ENCODE results near the gene SEMA5A.

The SEMA5A gene

GRCh38 chr5:9582406-9582805, 36.5 kb upstream of the SEMA5A start:
- POLR2A ChIA-PET = no interaction called here
- no peak for DNase-seq (ENCODE audit: extremely low spot score)
- CTCF ChIA-PET = interaction anchor here (1.2 to 2.1 kb wide), 2 partner anchors 8 to 15 kb away, joined by 4 read pairs; no protein-coding TSS in a partner anchor
- TF ChIP-seq CTCF (IDR thresholded peaks at IDR 0.05; ENCODE audit: control extremely low read depth, extremely low read depth, low read depth, missing control alignments) = no peak

GRCh38 chr5:9573796-9574195, 27.9 kb upstream of the SEMA5A start:
- POLR2A ChIA-PET = no interaction called here
- CTCF ChIA-PET = interaction anchor here (0.8 to 1.7 kb wide), 4 partner anchors 9 to 30 kb away, joined by 3 to 4 read pairs (median 3); no protein-coding TSS in a partner anchor
- TF ChIP-seq CTCF (IDR thresholded peaks at IDR 0.05; ENCODE audit: control extremely low read depth, extremely low read depth, low read depth, missing control alignments) = no peak
- no peak for DNase-seq (ENCODE audit: extremely low spot score)

DNA sequence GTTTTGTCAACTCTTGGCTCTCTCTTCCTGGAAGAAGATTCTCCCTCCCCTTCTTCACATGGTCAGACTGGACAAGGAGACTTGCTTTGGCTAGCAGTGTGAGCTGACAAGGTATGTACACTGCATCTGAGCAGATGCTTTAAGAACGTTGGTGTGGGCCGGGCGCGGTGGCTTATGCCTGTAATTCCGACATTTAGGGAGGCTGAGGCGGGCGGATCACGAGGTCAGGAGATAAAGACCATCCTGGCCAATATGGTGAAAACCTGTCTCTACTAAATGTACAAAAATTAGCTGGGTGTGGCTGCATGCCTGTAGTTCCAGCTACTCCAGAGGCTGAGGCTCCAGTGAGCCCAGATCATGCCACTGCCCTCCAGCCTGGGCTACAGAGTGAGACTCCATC, 26.4 kb upstream of the SEMA5A start:
- POLR2A ChIA-PET = no interaction called here

GRCh38 chr5:9570876-9571275, 25.0 kb upstream of the SEMA5A start:
- POLR2A ChIA-PET = no interaction called here
- TF ChIP-seq CTCF (IDR thresholded peaks at IDR 0.05; ENCODE audit: control extremely low read depth, extremely low read depth, low read depth, missing control alignments) = no peak
- CTCF ChIA-PET = no interaction called here
- no peak for DNase-seq (ENCODE audit: extremely low spot score)

More for the DNA sequence above, 26.4 kb upstream of the SEMA5A start:
- no peak for DNase-seq (ENCODE audit: extremely low spot score)
- CTCF ChIA-PET = no interaction called here
- no peak for TF ChIP-seq CTCF (IDR thresholded peaks at IDR 0.05; ENCODE audit: control extremely low read depth, extremely low read depth, low read depth, missing control alignments)

DNA sequence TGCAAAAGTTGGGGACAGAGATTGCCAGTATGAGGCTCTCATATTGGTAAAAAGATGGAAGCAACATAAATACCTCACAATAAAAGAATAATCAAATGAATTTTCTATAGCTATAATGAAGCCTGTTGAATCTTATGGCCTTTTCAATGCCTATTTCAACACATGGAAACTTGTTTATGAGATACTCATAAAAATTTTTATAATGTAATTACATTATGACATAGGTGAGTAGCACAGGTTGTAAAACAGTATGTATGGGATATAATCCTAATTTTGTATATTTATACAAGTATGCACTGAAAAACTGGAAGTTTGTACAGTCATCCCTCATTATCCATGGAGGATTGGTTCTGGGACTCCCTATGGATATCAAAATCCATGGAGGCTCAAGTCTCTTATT, 21.2 kb upstream of the SEMA5A start:
- no peak for DNase-seq (ENCODE audit: extremely low spot score)
- POLR2A ChIA-PET = no interaction called here
- no peak for TF ChIP-seq CTCF (IDR thresholded peaks at IDR 0.05; ENCODE audit: control extremely low read depth, extremely low read depth, low read depth, missing control alignments)
- CTCF ChIA-PET = interaction anchor here (1.2 kb wide), 1 partner anchor 16 kb away, joined by 4 read pairs; no protein-coding TSS in a partner anchor

DNA sequence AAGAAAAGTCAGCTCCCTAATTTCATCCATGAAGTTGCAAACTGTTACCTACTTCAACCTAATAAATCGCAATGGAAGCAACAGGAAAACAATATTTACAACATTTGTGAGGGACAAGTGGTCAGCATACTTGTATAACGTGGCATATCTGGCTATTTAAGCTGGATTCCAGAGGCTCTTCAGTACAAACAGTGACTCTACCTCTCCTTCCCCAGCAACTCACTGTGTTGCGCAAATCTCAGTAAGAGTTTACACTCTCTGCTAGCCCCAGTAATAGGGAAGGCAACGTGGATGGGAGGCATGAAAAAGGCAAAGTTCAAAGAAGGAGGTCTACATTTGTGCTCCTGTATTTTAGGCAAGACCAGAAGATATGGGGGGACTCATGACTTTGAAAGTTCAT, 18.9 kb upstream of the SEMA5A start:
- CTCF ChIA-PET = no interaction called here
- no peak for DNase-seq (ENCODE audit: extremely low spot score)
- TF ChIP-seq CTCF (IDR thresholded peaks at IDR 0.05; ENCODE audit: control extremely low read depth, extremely low read depth, low read depth, missing control alignments) = no peak

DNA sequence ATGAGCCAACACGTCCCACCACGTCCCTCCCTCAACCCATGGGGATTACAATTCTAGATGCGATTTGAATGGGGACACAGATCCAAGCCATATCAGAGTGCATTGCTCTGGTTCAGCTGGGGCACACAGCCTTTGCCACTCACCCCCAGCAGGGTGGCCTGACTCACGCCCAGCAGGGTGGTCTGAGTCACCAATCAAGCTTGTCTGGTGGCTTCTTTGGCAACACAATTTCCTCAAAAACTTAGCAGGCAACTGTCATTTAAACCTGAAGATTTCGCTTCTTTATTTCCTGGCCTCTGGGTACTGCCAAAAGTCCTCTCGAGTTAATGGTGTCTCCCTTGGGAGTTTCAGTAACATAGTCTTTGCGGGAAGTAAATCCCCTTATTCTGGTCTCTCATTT, 16.3 kb upstream of the SEMA5A start:
- no peak for DNase-seq (ENCODE audit: extremely low spot score)
- POLR2A ChIA-PET = no interaction called here
- CTCF ChIA-PET = interaction anchor here (0.8 kb wide), 1 partner anchor 12 kb away, joined by 3 read pairs; no protein-coding TSS in a partner anchor
- TF ChIP-seq CTCF (IDR thresholded peaks at IDR 0.05; ENCODE audit: control extremely low read depth, extremely low read depth, low read depth, missing control alignments) = no peak

More for the DNA sequence above, 18.9 kb upstream of the SEMA5A start:
- POLR2A ChIA-PET = no interaction called here
